WERI-Rb-1 (cell line): ENCODE results near the gene SGMS1.
"Not testable (repeated sequence)": the region's sequence is repeated elsewhere in the genome, so short reads cannot be mapped to it uniquely, and the experiment has no call there.

Experiments
- DNase-seq: peaks from one replicate; pipeline ENCODE4 v3.0.0-alpha.2; 2020
- H3K27ac ChIP-seq: fragments of 250-450 bp; sonication (Bioruptor Pico); 2 replicates; pipeline ENCODE4 v1.5.1; 2020; ENCODE audit warnings: mild to moderate bottlenecking, moderate library complexity
- H3K27me3 ChIP-seq: fragments of 250-450 bp; sonication (Bioruptor Pico); 2 replicates; pipeline ENCODE4 v1.5.1; 2021; ENCODE audit warnings: mild to moderate bottlenecking, low read depth, moderate library complexity; ENCODE audit not compliant: insufficient read depth, severe bottlenecking
- H3K36me3 ChIP-seq: fragments of 250-450 bp; sonication (Bioruptor Pico); 2 replicates; pipeline ENCODE4 v1.5.1; 2020; ENCODE audit warnings: mild to moderate bottlenecking, moderate library complexity
- H3K4me3 ChIP-seq: 2 replicates; pipeline ENCODE4 v1.5.1; 2011; ENCODE audit warnings: low read depth, mild to moderate bottlenecking, control low read depth, low read length
- H3K9me3 ChIP-seq: fragments of 250-450 bp; sonication (Bioruptor Pico); 2 replicates; pipeline ENCODE4 v1.5.1; 2021; ENCODE audit warnings: mild to moderate bottlenecking, moderate library complexity; ENCODE audit not compliant: severe bottlenecking
- CTCF ChIP-seq: IDR thresholded peaks from 2 replicates; pipeline ENCODE4 v1.5.1; 2011; ENCODE audit warnings: low read depth, mild to moderate bottlenecking, control low read depth, inconsistent platforms, low read length

SGMS1 gene

GRCh38 chr10:50623663-50624412 is at the start of gene SGMS1:
Gene SGMS1 (minus strand): TSS chr10:50623956. CDS start chr10:50344114, 279,842 bp downstream.
- Histone ChIP-seq H3K4me3 (peak within 1 kb of the TSS; percentile 61), H3K27ac (peak within 1 kb of the TSS; percentile 97), H3K9me3 (no peaks in the 10 kb centered on the region), H3K27me3 (no peaks in the 10 kb centered on the region), H3K36me3 (no peaks in the 10 kb centered on the region)
- TF ChIP-seq CTCF: no peak
- DNase-seq: peak; percentile 78

GRCh38 chr10:50672152-50672551 is 48.4 kb upstream of the SGMS1 start:
- H3K27ac ChIP-seq, DNase-seq: not testable (repeated sequence)

GRCh38 chr10:50671645-50672044 is 47.9 kb upstream of the SGMS1 start:
- not testable (repeated sequence) for H3K27ac ChIP-seq

More at GRCh38 chr10:50672152-50672551, 48.4 kb upstream of the SGMS1 start:
- not testable (repeated sequence) for H3K9me3 ChIP-seq, H3K4me3 ChIP-seq, H3K36me3 ChIP-seq, H3K27me3 ChIP-seq

GRCh38 chr10:50669957-50670356 is 46.2 kb upstream of the SGMS1 start:
- not testable (repeated sequence) for H3K27ac ChIP-seq, H3K4me3 ChIP-seq, H3K27me3 ChIP-seq, DNase-seq, H3K36me3 ChIP-seq, H3K9me3 ChIP-seq

More at GRCh38 chr10:50671645-50672044, 47.9 kb upstream of the SGMS1 start:
- not testable (repeated sequence) for H3K9me3 ChIP-seq, H3K36me3 ChIP-seq, H3K27me3 ChIP-seq, H3K4me3 ChIP-seq, DNase-seq

GRCh38 chr10:50667353-50667752 is 43.6 kb upstream of the SGMS1 start:
- H3K27me3 ChIP-seq, H3K9me3 ChIP-seq, H3K27ac ChIP-seq: not testable (repeated sequence)

GRCh38 chr10:50662420-50662819 is 38.7 kb upstream of the SGMS1 start:
- H3K36me3 ChIP-seq, H3K4me3 ChIP-seq, DNase-seq, H3K27me3 ChIP-seq, H3K27ac ChIP-seq, H3K9me3 ChIP-seq: not testable (repeated sequence)

More at GRCh38 chr10:50667353-50667752, 43.6 kb upstream of the SGMS1 start:
- not testable (repeated sequence) for H3K4me3 ChIP-seq, H3K36me3 ChIP-seq, DNase-seq

- H3K9me3 ChIP-seq, H3K36me3 ChIP-seq, DNase-seq, H3K27me3 ChIP-seq, H3K27ac ChIP-seq, H3K4me3 ChIP-seq: not testable (repeated sequence)
Observed at GRCh38 chr10:50661563-50661962, 37.8 kb upstream of the SGMS1 start.

- not testable (repeated sequence) for DNase-seq, H3K27me3 ChIP-seq, H3K9me3 ChIP-seq, H3K4me3 ChIP-seq, H3K27ac ChIP-seq, H3K36me3 ChIP-seq
Observed at GRCh38 chr10:50659865-50660730, 36.3 kb upstream of the SGMS1 start.

- DNase-seq, H3K27ac ChIP-seq, H3K9me3 ChIP-seq, H3K36me3 ChIP-seq, H3K27me3 ChIP-seq, H3K4me3 ChIP-seq: not testable (repeated sequence)
Observed at GRCh38 chr10:50659016-50659864, 35.5 kb upstream of the SGMS1 start.
